ENCODE data around the gene ZDHHC13. TPM values are rescaled to one million over a fixed set of nuclear protein-coding genes. Genes with fewer than 3 reads are reported as not detected.

The ZDHHC13 gene
- total and polyA plus RNA-seq, 4 donors: 1.2 to 8.2 (median 2.7) TPM

- no peak for TF ChIP-seq YY1 (IDR thresholded peaks at IDR 0.05)
- no peak for TF ChIP-seq RAD21 (IDR thresholded peaks at IDR 0.05)
- no peak for TF ChIP-seq CTCF (IDR thresholded peaks at IDR 0.05; ENCODE audit: low read depth, low read length, missing input control)
- no peak for TF ChIP-seq FOXA1 (IDR thresholded peaks at IDR 0.05)
- no peak for TF ChIP-seq GABPA (IDR thresholded peaks at IDR 0.05 in 1 of 2, conservative IDR thresholded peaks at IDR 0.05 in 1 of 2)
- no peak for TF ChIP-seq FOXA2 (IDR thresholded peaks at IDR 0.05)
- no peak for TF ChIP-seq HNF4G (IDR thresholded peaks at IDR 0.05)
- no peak for TF ChIP-seq ATF3 (IDR thresholded peaks at IDR 0.05)
- no peak for TF ChIP-seq EGR1 (IDR thresholded peaks at IDR 0.05; ENCODE audit: low read depth in 2 of 2)
- TF ChIP-seq NR2F2 (IDR thresholded peaks at IDR 0.05): no peak
- no peak for TF ChIP-seq SP1 (IDR thresholded peaks at IDR 0.05)
- no peak for TF ChIP-seq JUND (IDR thresholded peaks at IDR 0.05)
- no peak for TF ChIP-seq ZBTB33 (IDR thresholded peaks at IDR 0.05)
- TF ChIP-seq TAF1 (conservative IDR thresholded peaks at IDR 0.05): no peak
- TF ChIP-seq HNF4A (conservative IDR thresholded peaks at IDR 0.05): no peak
- TF ChIP-seq, protein P1, sequence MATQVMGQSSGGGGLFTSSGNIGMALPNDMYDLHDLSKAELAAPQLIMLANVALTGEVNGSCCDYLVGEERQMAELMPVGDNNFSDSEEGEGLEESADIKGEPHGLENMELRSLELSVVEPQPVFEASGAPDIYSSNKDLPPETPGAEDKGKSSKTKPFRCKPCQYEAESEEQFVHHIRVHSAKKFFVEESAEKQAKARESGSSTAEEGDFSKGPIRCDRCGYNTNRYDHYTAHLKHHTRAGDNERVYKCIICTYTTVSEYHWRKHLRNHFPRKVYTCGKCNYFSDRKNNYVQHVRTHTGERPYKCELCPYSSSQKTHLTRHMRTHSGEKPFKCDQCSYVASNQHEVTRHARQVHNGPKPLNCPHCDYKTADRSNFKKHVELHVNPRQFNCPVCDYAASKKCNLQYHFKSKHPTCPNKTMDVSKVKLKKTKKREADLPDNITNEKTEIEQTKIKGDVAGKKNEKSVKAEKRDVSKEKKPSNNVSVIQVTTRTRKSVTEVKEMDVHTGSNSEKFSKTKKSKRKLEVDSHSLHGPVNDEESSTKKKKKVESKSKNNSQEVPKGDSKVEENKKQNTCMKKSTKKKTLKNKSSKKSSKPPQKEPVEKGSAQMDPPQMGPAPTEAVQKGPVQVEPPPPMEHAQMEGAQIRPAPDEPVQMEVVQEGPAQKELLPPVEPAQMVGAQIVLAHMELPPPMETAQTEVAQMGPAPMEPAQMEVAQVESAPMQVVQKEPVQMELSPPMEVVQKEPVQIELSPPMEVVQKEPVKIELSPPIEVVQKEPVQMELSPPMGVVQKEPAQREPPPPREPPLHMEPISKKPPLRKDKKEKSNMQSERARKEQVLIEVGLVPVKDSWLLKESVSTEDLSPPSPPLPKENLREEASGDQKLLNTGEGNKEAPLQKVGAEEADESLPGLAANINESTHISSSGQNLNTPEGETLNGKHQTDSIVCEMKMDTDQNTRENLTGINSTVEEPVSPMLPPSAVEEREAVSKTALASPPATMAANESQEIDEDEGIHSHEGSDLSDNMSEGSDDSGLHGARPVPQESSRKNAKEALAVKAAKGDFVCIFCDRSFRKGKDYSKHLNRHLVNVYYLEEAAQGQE (IDR thresholded peaks at IDR 0.05): no peak
- no peak for TF ChIP-seq RXRA (IDR thresholded peaks at IDR 0.05)
- TF ChIP-seq, protein P2, sequence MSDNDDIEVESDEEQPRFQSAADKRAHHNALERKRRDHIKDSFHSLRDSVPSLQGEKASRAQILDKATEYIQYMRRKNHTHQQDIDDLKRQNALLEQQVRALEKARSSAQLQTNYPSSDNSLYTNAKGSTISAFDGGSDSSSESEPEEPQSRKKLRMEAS (IDR thresholded peaks at IDR 0.05): no peak
- Histone ChIP-seq H3K9me3 (ENCODE audit: control insufficient read depth in 4 of 4, low read length in 3 of 4) (no peaks in the 10 kb centered on the region), H3K4me1 (ENCODE audit: control insufficient read depth in 4 of 4, insufficient read depth in 4 of 4, low read length in 3 of 4) (no peaks in the 10 kb centered on the region), H3K27me3 (ENCODE audit: control insufficient read depth in 4 of 4, insufficient read depth in 4 of 4, low read length in 3 of 4) (peaks cover 0 to 2% (median 0%) of the 10 kb centered on the region in 4 donors), H3K27ac (ENCODE audit: low read depth in 1 of 2, low read length in 2 of 2) (no peak overlapping the region), H3K4me3 (ENCODE audit: low read depth in 1 of 3, low read length in 3 of 3) (no peak overlapping the region), H3K36me3 (ENCODE audit: control insufficient read depth in 4 of 4, insufficient read depth in 3 of 4, low read depth in 1 of 4, low read length in 3 of 4) (no peaks in the 10 kb centered on the region), H3K9ac (ENCODE audit: low read depth in 1 of 2, low read length in 2 of 2) (no peak overlapping the region)
- DNase-seq (ENCODE audit: low spot score): no peak
- 61% methylated on average over 3 of the region's 3 CpGs for WGBS
Measured at GRCh38 chr11:19208959-19209546, 92.1 kb downstream of the ZDHHC13 start.
